Measurements from ENCODE around the gene STPG4.

STPG4 gene

GRCh38 chr2:47078541-47079482 lies 76.3 kb downstream of the STPG4 start:
- Histone ChIP-seq H3K27ac (ENCODE audit: low read length) (no peak overlapping the region), H3K9ac (ENCODE audit: low read length in 2 of 2) (no peak overlapping the region), H3K4me3 (ENCODE audit: low read length in 2 of 2) (no peak overlapping the region), H3K36me3 (ENCODE audit: control insufficient read depth in 2 of 2, insufficient read depth in 2 of 2, low read length in 2 of 2) (peaks cover 0 to 3% of the 10 kb centered on the region in 2 donors), H3K4me1 (ENCODE audit: control insufficient read depth, insufficient read depth, low read length) (peaks cover 31% of the 10 kb centered on the region), H3K9me3 (ENCODE audit: control insufficient read depth in 2 of 2, low read length in 2 of 2) (no peaks in the 10 kb centered on the region), H3K27me3 (ENCODE audit: control insufficient read depth in 1 of 2, insufficient read depth in 2 of 2, low read length in 2 of 2) (no peaks in the 10 kb centered on the region)

GRCh38 chr2:47077442-47078117 lies 77.5 kb downstream of the STPG4 start:
- Histone ChIP-seq H3K27ac (ENCODE audit: low read length) (peak overlapping the region; percentile 58), H3K4me3 (ENCODE audit: low read length in 2 of 2) (no peak overlapping the region), H3K27me3 (ENCODE audit: control insufficient read depth in 1 of 2, insufficient read depth in 2 of 2, low read length in 2 of 2) (no peaks in the 10 kb centered on the region), H3K36me3 (ENCODE audit: control insufficient read depth in 2 of 2, insufficient read depth in 2 of 2, low read length in 2 of 2) (peaks cover 0 to 3% of the 10 kb centered on the region in 2 donors), H3K9me3 (ENCODE audit: control insufficient read depth in 2 of 2, low read length in 2 of 2) (no peaks in the 10 kb centered on the region), H3K4me1 (ENCODE audit: control insufficient read depth, insufficient read depth, low read length) (peaks cover 40% of the 10 kb centered on the region), H3K9ac (ENCODE audit: low read length in 2 of 2) (no peak overlapping the region)

GRCh38 chr2:47076586-47077441 lies 78.3 kb downstream of the STPG4 start:
- peak overlapping the region in 1 of 2 donors; percentile 13 for H3K9ac ChIP-seq (ENCODE audit: low read length in 2 of 2)
- H3K4me3 ChIP-seq (ENCODE audit: low read length in 2 of 2): peak overlapping the region in 1 of 2 donors; percentile 3
- no peaks in the 10 kb centered on the region for H3K27me3 ChIP-seq (ENCODE audit: control insufficient read depth in 1 of 2, insufficient read depth in 2 of 2, low read length in 2 of 2)
- peaks cover 48% of the 10 kb centered on the region for H3K4me1 ChIP-seq (ENCODE audit: control insufficient read depth, insufficient read depth, low read length)
- H3K9me3 ChIP-seq (ENCODE audit: control insufficient read depth in 2 of 2, low read length in 2 of 2): no peaks in the 10 kb centered on the region
- H3K27ac ChIP-seq (ENCODE audit: low read length): peak overlapping the region; percentile 58
- peaks cover 0 to 3% of the 10 kb centered on the region in 2 donors for H3K36me3 ChIP-seq (ENCODE audit: control insufficient read depth in 2 of 2, insufficient read depth in 2 of 2, low read length in 2 of 2)

- Histone ChIP-seq H3K9me3 (ENCODE audit: control insufficient read depth in 2 of 2, low read length in 2 of 2) (no peaks in the 10 kb centered on the region), H3K4me1 (ENCODE audit: control insufficient read depth, insufficient read depth, low read length) (peaks cover 55% of the 10 kb centered on the region), H3K9ac (ENCODE audit: low read length in 2 of 2) (no peak overlapping the region), H3K27ac (ENCODE audit: low read length) (peak overlapping the region; percentile 58), H3K4me3 (ENCODE audit: low read length in 2 of 2) (no peak overlapping the region), H3K36me3 (ENCODE audit: control insufficient read depth in 2 of 2, insufficient read depth in 2 of 2, low read length in 2 of 2) (peaks cover 0 to 3% of the 10 kb centered on the region in 2 donors), H3K27me3 (ENCODE audit: control insufficient read depth in 1 of 2, insufficient read depth in 2 of 2, low read length in 2 of 2) (no peaks in the 10 kb centered on the region)
Observed at GRCh38 chr2:47076126-47076506, 79.0 kb downstream of the STPG4 start.

GRCh38 chr2:47075361-47076125 lies 79.6 kb downstream of the STPG4 start:
- H3K4me1 ChIP-seq (ENCODE audit: control insufficient read depth, insufficient read depth, low read length): peaks cover 61% of the 10 kb centered on the region
- H3K9me3 ChIP-seq (ENCODE audit: control insufficient read depth in 2 of 2, low read length in 2 of 2): no peaks in the 10 kb centered on the region
- peaks cover 0 to 3% of the 10 kb centered on the region in 2 donors for H3K36me3 ChIP-seq (ENCODE audit: control insufficient read depth in 2 of 2, insufficient read depth in 2 of 2, low read length in 2 of 2)
- H3K27ac ChIP-seq (ENCODE audit: low read length): peak overlapping the region; percentile 58
- no peak overlapping the region for H3K4me3 ChIP-seq (ENCODE audit: low read length in 2 of 2)
- no peaks in the 10 kb centered on the region for H3K27me3 ChIP-seq (ENCODE audit: control insufficient read depth in 1 of 2, insufficient read depth in 2 of 2, low read length in 2 of 2)
- no peak overlapping the region for H3K9ac ChIP-seq (ENCODE audit: low read length in 2 of 2)

DNA sequence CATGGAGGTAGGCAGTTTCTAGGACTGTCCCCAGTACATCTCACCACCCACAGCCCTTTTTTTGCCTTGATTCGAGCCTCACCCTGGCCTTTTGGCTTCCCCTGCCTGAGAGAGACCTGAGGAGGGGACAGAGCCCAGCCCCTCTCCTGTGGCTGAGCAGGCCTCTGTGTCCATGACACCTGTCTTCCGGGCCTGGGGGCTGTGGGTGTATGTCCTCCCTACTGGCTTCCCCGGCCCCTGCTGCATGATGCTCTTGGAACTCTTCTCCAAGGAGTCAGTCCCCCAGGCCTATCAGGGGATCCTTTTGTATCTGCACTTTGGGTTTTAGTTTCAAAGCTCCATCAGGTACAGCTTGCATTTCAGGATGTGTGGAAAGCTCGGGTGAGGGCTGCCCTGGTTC lies 80.4 kb downstream of the STPG4 start:
- no peak overlapping the region for H3K9ac ChIP-seq (ENCODE audit: low read length in 2 of 2)
- H3K4me1 ChIP-seq (ENCODE audit: control insufficient read depth, insufficient read depth, low read length): peaks cover 62% of the 10 kb centered on the region
- H3K27ac ChIP-seq (ENCODE audit: low read length): peak overlapping the region; percentile 37
- peaks cover 0 to 3% of the 10 kb centered on the region in 2 donors for H3K36me3 ChIP-seq (ENCODE audit: control insufficient read depth in 2 of 2, insufficient read depth in 2 of 2, low read length in 2 of 2)
- H3K27me3 ChIP-seq (ENCODE audit: control insufficient read depth in 1 of 2, insufficient read depth in 2 of 2, low read length in 2 of 2): no peaks in the 10 kb centered on the region
- no peak overlapping the region for H3K4me3 ChIP-seq (ENCODE audit: low read length in 2 of 2)
- H3K9me3 ChIP-seq (ENCODE audit: control insufficient read depth in 2 of 2, low read length in 2 of 2): no peaks in the 10 kb centered on the region

GRCh38 chr2:47073641-47074040 lies 81.5 kb downstream of the STPG4 start:
- H3K36me3 ChIP-seq (ENCODE audit: control insufficient read depth in 2 of 2, insufficient read depth in 2 of 2, low read length in 2 of 2): peaks cover 0 to 3% of the 10 kb centered on the region in 2 donors
- H3K27me3 ChIP-seq (ENCODE audit: control insufficient read depth in 1 of 2, insufficient read depth in 2 of 2, low read length in 2 of 2): no peaks in the 10 kb centered on the region
- no peak overlapping the region for H3K4me3 ChIP-seq (ENCODE audit: low read length in 2 of 2)
- peaks cover 69% of the 10 kb centered on the region for H3K4me1 ChIP-seq (ENCODE audit: control insufficient read depth, insufficient read depth, low read length)
- H3K9ac ChIP-seq (ENCODE audit: low read length in 2 of 2): no peak overlapping the region
- H3K27ac ChIP-seq (ENCODE audit: low read length): peak overlapping the region; percentile 77
- H3K9me3 ChIP-seq (ENCODE audit: control insufficient read depth in 2 of 2, low read length in 2 of 2): no peaks in the 10 kb centered on the region

- Histone ChIP-seq H3K27me3 (ENCODE audit: control insufficient read depth in 1 of 2, insufficient read depth in 2 of 2, low read length in 2 of 2) (no peaks in the 10 kb centered on the region), H3K4me3 (ENCODE audit: low read length in 2 of 2) (no peak overlapping the region), H3K4me1 (ENCODE audit: control insufficient read depth, insufficient read depth, low read length) (peaks cover 70% of the 10 kb centered on the region), H3K27ac (ENCODE audit: low read length) (peak overlapping the region; percentile 77), H3K36me3 (ENCODE audit: control insufficient read depth in 2 of 2, insufficient read depth in 2 of 2, low read length in 2 of 2) (peaks cover 0 to 3% of the 10 kb centered on the region in 2 donors), H3K9ac (ENCODE audit: low read length in 2 of 2) (no peak overlapping the region), H3K9me3 (ENCODE audit: control insufficient read depth in 2 of 2, low read length in 2 of 2) (no peaks in the 10 kb centered on the region)
Observed at GRCh38 chr2:47073217-47073616, 81.9 kb downstream of the STPG4 start.

- H3K4me1 ChIP-seq (ENCODE audit: control insufficient read depth, insufficient read depth, low read length): peaks cover 75% of the 10 kb centered on the region
- H3K36me3 ChIP-seq (ENCODE audit: control insufficient read depth in 2 of 2, insufficient read depth in 2 of 2, low read length in 2 of 2): peaks cover 0 to 3% of the 10 kb centered on the region in 2 donors
- peak overlapping the region; percentile 77 for H3K27ac ChIP-seq (ENCODE audit: low read length)
- H3K4me3 ChIP-seq (ENCODE audit: low read length in 2 of 2): no peak overlapping the region
- H3K9me3 ChIP-seq (ENCODE audit: control insufficient read depth in 2 of 2, low read length in 2 of 2): no peaks in the 10 kb centered on the region
- H3K27me3 ChIP-seq (ENCODE audit: control insufficient read depth in 1 of 2, insufficient read depth in 2 of 2, low read length in 2 of 2): no peaks in the 10 kb centered on the region
- H3K9ac ChIP-seq (ENCODE audit: low read length in 2 of 2): peak overlapping the region; percentile 21 to 28
Observed at GRCh38 chr2:47072728-47073191, 82.3 kb downstream of the STPG4 start.

All from stomach smooth muscle (tissue), 2 donors.